Measurements from ENCODE around the gene WSCD2.

- no peak for TF ChIP-seq SUZ12 (IDR thresholded peaks at IDR 0.05; ENCODE audit: extremely low read depth, insufficient read depth, insufficient read length)
- TF ChIP-seq ZNF274 (IDR thresholded peaks at IDR 0.05; ENCODE audit: low read depth, low read length), result no peak
Observed at GRCh38 chr12:108173160-108173559, 44.1 kb downstream of the WSCD2 start.

All from NT2/D1 (cell line).